C4-2B (cell line): Measurements from ENCODE around the gene GAS2L3.

ENCODE experiments used
- ZFX ChIP-seq: fragments of 450-650 bp; IDR thresholded peaks from 2 replicates; pipeline ENCODE4 v1.6.1; 2017
- TF ChIP-seq, protein P1 (sequence below): fragments of 450-650 bp; conservative IDR thresholded peaks from 2 replicates; pipeline ENCODE4 v1.5.1; 2017; ENCODE audit warnings: mild to moderate bottlenecking

DNA sequence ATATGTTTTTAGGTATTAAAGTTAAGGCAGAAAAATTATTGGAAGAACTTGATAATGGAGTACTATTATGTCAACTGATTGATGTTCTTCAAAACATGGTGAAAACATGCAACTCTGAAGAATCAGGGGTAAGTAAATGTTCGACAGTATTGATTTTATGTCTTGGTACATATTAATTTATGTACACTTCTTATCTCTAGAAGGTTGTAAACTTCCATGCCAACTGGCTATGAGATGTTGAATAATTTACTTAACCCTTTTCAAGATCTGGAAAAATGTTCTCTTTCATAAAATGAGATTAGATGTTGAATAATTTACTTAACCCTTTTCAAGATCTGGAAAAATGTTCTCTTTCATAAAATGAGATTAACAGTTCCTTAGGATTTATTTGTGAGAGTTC lies 28.1 kb downstream of the GAS2L3 start:
- TF ChIP-seq, protein P1, sequence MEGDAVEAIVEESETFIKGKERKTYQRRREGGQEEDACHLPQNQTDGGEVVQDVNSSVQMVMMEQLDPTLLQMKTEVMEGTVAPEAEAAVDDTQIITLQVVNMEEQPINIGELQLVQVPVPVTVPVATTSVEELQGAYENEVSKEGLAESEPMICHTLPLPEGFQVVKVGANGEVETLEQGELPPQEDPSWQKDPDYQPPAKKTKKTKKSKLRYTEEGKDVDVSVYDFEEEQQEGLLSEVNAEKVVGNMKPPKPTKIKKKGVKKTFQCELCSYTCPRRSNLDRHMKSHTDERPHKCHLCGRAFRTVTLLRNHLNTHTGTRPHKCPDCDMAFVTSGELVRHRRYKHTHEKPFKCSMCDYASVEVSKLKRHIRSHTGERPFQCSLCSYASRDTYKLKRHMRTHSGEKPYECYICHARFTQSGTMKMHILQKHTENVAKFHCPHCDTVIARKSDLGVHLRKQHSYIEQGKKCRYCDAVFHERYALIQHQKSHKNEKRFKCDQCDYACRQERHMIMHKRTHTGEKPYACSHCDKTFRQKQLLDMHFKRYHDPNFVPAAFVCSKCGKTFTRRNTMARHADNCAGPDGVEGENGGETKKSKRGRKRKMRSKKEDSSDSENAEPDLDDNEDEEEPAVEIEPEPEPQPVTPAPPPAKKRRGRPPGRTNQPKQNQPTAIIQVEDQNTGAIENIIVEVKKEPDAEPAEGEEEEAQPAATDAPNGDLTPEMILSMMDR, result no peak
- TF ChIP-seq ZFX, result no peak
